ENCODE data around the gene RXRA. TPM values are rescaled to one million over a fixed set of nuclear protein-coding genes. Genes with fewer than 3 reads are reported as not detected.

Gene RXRA
- total and polyA plus RNA-seq, 10 of the 15 experiments (the other 5 are each of a cell fraction or from before 2014, with no cell fraction given), result 0.89 to 36.8 (median 11.1) TPM

DNA sequence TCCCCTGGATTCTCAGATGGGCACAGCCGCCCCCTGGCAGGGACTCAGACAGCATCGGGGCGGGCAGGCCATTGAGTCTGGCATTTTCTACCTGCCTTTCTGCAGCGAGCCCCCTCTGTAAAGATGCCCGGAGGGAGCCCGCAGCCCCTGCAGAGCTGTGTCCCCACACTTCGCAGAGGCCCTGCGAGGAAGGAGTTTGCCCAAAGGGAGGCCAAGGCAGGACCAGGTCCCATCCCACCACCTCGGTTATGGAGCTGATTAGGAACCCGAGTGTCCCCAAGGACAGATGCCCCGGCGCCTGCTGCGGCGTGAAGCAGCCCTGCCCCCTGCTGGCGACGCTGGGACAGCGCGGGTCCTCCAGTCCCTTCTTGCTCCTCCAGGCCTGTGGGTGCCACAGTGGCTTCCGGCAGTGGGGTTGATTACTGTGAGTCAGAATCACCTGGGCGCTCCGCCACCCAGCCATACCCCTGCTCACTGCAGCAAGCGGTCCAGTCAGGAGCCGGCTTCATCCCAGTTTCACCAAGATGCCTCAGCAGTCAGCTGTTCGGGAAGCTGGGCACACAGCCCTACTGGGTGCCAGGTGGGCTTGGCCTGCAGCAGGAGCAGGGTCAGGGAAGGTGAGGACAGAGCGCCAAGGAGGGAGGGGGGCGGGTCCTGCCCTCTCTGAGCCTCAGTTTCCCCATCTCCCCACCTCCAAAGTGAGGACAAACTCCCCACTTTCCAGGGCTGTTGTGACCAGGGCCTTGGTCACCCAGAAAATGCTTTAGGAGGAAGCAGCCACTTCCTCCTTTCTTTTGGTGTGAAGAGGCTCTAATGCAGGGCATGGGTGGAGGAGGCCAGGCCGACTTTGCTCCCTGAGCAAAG lies 117.2 kb downstream of the RXRA start:
- H3K27ac ChIP-seq (ENCODE audit: control insufficient read depth, insufficient read depth), result no peak overlapping the region
- TF ChIP-seq, protein P1, sequence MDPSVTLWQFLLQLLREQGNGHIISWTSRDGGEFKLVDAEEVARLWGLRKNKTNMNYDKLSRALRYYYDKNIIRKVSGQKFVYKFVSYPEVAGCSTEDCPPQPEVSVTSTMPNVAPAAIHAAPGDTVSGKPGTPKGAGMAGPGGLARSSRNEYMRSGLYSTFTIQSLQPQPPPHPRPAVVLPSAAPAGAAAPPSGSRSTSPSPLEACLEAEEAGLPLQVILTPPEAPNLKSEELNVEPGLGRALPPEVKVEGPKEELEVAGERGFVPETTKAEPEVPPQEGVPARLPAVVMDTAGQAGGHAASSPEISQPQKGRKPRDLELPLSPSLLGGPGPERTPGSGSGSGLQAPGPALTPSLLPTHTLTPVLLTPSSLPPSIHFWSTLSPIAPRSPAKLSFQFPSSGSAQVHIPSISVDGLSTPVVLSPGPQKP (IDR thresholded peaks at IDR 0.05; ENCODE audit: low read depth, low read length), result 0 out of 2 replicates have a peak, but pooled peaks have one; percentile 16
- TF ChIP-seq DPF2 (IDR thresholded peaks at IDR 0.05) (peak; percentile 70), STAT1 (conservative IDR thresholded peaks at IDR 0.05) (peak; percentile 74; the same call in 1 of the 2 replicates), MEF2B (IDR thresholded peaks at IDR 0.05; ENCODE audit: partially characterized antibody, poor library complexity, severe bottlenecking) (peak; percentile 58), STAT3 (IDR thresholded peaks at IDR 0.05; ENCODE audit: low read depth, low read length) (no peak), ZNF217 (IDR thresholded peaks at IDR 0.05) (no peak), PAX8 (IDR thresholded peaks at IDR 0.05) (no peak), LARP7 (IDR thresholded peaks at IDR 0.05) (0 out of 2 replicates have a peak, but pooled peaks have one; percentile 37), RCOR1 (conservative IDR thresholded peaks at IDR 0.05; ENCODE audit: low read depth, low read length) (0 out of 2 replicates have a peak, but pooled peaks have one; percentile 65), SPI1 (IDR thresholded peaks at IDR 0.05; ENCODE audit: borderline replicate concordance, insufficient read depth, low read depth, low read length) (peak; percentile 78), HDAC6 (IDR thresholded peaks at IDR 0.05; ENCODE audit: unreplicated experiment) (no peak), PAX5 (IDR thresholded peaks at IDR 0.05; ENCODE audit: borderline replicate concordance, low read depth, low read length) (no peak), HDGF (IDR thresholded peaks at IDR 0.05) (peak; percentile 76), TCF12 (IDR thresholded peaks at IDR 0.05; ENCODE audit: low read depth, low read length) (no peak), NBN (IDR thresholded peaks at IDR 0.05) (0 out of 2 replicates have a peak, but pooled peaks have one; percentile 48), EGR1 (IDR thresholded peaks at IDR 0.05; ENCODE audit: borderline replicate concordance in 1 of 2, low read depth in 2 of 2, low read length in 2 of 2) (no peak), BMI1 (IDR thresholded peaks at IDR 0.05; ENCODE audit: borderline replicate concordance) (no peak), RAD21 (IDR thresholded peaks at IDR 0.05; ENCODE audit: insufficient read depth, low read depth, low read length) (peak; percentile 97), GATAD2B (conservative IDR thresholded peaks at IDR 0.05; ENCODE audit: low read depth) (0 out of 2 replicates have a peak, but pooled peaks have one; percentile 20), SREBF1 (IDR thresholded peaks at IDR 0.05; ENCODE audit: low read length) (no peak), POLR2A (IDR thresholded peaks at IDR 0.05; ENCODE audit: low read depth, low read length) (0 out of 2 replicates have a peak, but pooled peaks have one; percentile 15), RB1 (IDR thresholded peaks at IDR 0.05; ENCODE audit: borderline replicate concordance) (peak; percentile 69; the same call in 1 of the 2 replicates)
- TF ChIP-seq, protein P2, sequence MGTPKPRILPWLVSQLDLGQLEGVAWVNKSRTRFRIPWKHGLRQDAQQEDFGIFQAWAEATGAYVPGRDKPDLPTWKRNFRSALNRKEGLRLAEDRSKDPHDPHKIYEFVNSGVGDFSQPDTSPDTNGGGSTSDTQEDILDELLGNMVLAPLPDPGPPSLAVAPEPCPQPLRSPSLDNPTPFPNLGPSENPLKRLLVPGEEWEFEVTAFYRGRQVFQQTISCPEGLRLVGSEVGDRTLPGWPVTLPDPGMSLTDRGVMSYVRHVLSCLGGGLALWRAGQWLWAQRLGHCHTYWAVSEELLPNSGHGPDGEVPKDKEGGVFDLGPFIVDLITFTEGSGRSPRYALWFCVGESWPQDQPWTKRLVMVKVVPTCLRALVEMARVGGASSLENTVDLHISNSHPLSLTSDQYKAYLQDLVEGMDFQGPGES (IDR thresholded peaks at IDR 0.05), result no peak

More for the DNA sequence above, 117.2 kb downstream of the RXRA start:
- ChIA-PET SMC1A (ENCODE audit: uncharacterized antibody, unreplicated experiment) (interaction anchor here (0.7 to 2.0 kb wide), 9 partner anchors 10 to 275 kb away, joined by 3 to 14 read pairs (median 4); no protein-coding TSS in a partner anchor), POLR2A (no interaction called here), RAD21 (ENCODE audit: unreplicated experiment) (interaction anchor here (1.0 to 2.4 kb wide), 11 partner anchors 13 to 279 kb away, joined by 3 to 22 read pairs (median 5); no protein-coding TSS in a partner anchor), CTCF (interaction anchor here (0.6 to 3.8 kb wide), 21 partner anchors 13 to 307 kb away, joined by 3 to 31 read pairs (median 5); partner anchors contain the start of gene WDR5)
- Histone ChIP-seq H3K4me2 (ENCODE audit: control insufficient read depth, insufficient read depth) (no peak overlapping the region), H3K9me3 (replicated peaks; ENCODE audit: control insufficient read depth, insufficient read depth, low read length) (no peaks in the 10 kb centered on the region; the same call in 1 of the 3 replicates), H3K36me3 (ENCODE audit: control insufficient read depth in 2 of 2, insufficient read depth in 2 of 2, low read length in 1 of 2) (no peaks in the 10 kb centered on the region), H3K9ac (ENCODE audit: control insufficient read depth, insufficient read depth, low read length) (no peak overlapping the region), H2AFZ (ENCODE audit: control insufficient read depth, low read depth, low read length) (peak overlapping the region; percentile 51), H3K27me3 (replicated peaks in 1 of 2; ENCODE audit: control insufficient read depth in 2 of 2, insufficient read depth in 2 of 2, low read length in 1 of 2) (no peaks in the 10 kb centered on the region; a peak in 1 of 4 replicates), H4K20me1 (ENCODE audit: control insufficient read depth, insufficient read depth) (no peaks in the 10 kb centered on the region), H3K4me3 (no peak overlapping the region), H3K4me1 (ENCODE audit: control insufficient read depth, insufficient read depth, low read length) (peaks cover 6% of the 10 kb centered on the region), H3K79me2 (ENCODE audit: control insufficient read depth, insufficient read depth, low read length) (no peaks in the 10 kb centered on the region)
- FAIRE-seq (peak; percentile 90), ATAC-seq (peak; percentile 98), DNase-seq (ENCODE audit: low read depth, low spot score) (peak; percentile 37)
- intact Hi-C loops (cut with micrococcal nuclease; ENCODE audit: unreplicated experiment) (loop anchor here (1.0 to 5.0 kb wide), 3 partner anchors 46 to 273 kb away; no protein-coding TSS in a partner anchor), in situ Hi-C loops (cut with MboI) (no loop called here)
- BruUV-seq (replicated peaks), result no TSS peak
- 8% methylated on average over 27 of the region's 27 CpGs for WGBS (ENCODE audit: insufficient coverage, insufficient replicate concordance, low lambda C conversion rate, missing lambda C conversion rate)

Measured in GM12878 (cell line).